Measurements from ENCODE around the gene CFAP77. TPM values are rescaled to one million over a fixed set of nuclear protein-coding genes. Genes with fewer than 3 reads are reported as not detected.

The CFAP77 gene
- total RNA-seq, 1 donor from 2014 or later = not detected

GRCh38 chr9:132590318-132591182 is 180.5 kb downstream of the CFAP77 start:
- ATAC-seq (ENCODE audit: low read depth) = no peak
- H3K4me1 Mint-ChIP-seq = peaks cover 18% of the 10 kb centered on the region
- intact Hi-C loops (cut with micrococcal nuclease) = loop anchor here (10.0 kb wide), 1 partner anchor 1926 kb away; the partner anchor contains the start of gene PRDM12
- no peak for DNase-seq
- ChIA-PET CTCF (no interaction called here), POLR2A (no interaction called here)
- peaks cover 42% of the 10 kb centered on the region for H3K27me3 Mint-ChIP-seq
- H3K9me3 Mint-ChIP-seq = no peaks in the 10 kb centered on the region
- no peak overlapping the region for H3K27ac Mint-ChIP-seq
- H3K36me3 Mint-ChIP-seq (ENCODE audit: low read depth) = peaks cover 21% of the 10 kb centered on the region
- H3K4me3 Mint-ChIP-seq = no peak overlapping the region
- TF ChIP-seq CTCF (IDR thresholded peaks at IDR 0.05) = no peak

- Mint-ChIP-seq H3K27me3 (peaks cover 35% of the 10 kb centered on the region), H3K4me3 (no peak overlapping the region), H3K36me3 (ENCODE audit: low read depth) (peaks cover 28% of the 10 kb centered on the region), H3K27ac (no peak overlapping the region), H3K9me3 (no peaks in the 10 kb centered on the region), H3K4me1 (peaks cover 13% of the 10 kb centered on the region)
- DNase-seq = no peak
- ATAC-seq (ENCODE audit: low read depth) = no peak
- CTCF ChIA-PET = no interaction called here
- intact Hi-C loops (cut with micrococcal nuclease) = loop anchor here (10.0 kb wide), 1 partner anchor 1926 kb away; the partner anchor contains the start of gene PRDM12
- TF ChIP-seq CTCF (IDR thresholded peaks at IDR 0.05) = no peak
- POLR2A ChIA-PET = no interaction called here
Observed at GRCh38 chr9:132591244-132591643, 181.2 kb downstream of the CFAP77 start.

GRCh38 chr9:132591751-132592314 is 181.8 kb downstream of the CFAP77 start:
- no peak overlapping the region for H3K27ac Mint-ChIP-seq
- H3K4me1 Mint-ChIP-seq = peaks cover 7% of the 10 kb centered on the region
- H3K27me3 Mint-ChIP-seq = peaks cover 31% of the 10 kb centered on the region
- intact Hi-C loops (cut with micrococcal nuclease) = loop anchor here (10.0 kb wide), 1 partner anchor 1927 kb away; the partner anchor contains the start of gene PRDM12
- ATAC-seq (ENCODE audit: low read depth) = no peak
- POLR2A ChIA-PET = no interaction called here
- CTCF ChIA-PET = no interaction called here
- H3K36me3 Mint-ChIP-seq (ENCODE audit: low read depth) = peaks cover 34% of the 10 kb centered on the region
- H3K4me3 Mint-ChIP-seq = no peak overlapping the region
- no peak for TF ChIP-seq CTCF (IDR thresholded peaks at IDR 0.05)
- no peak for DNase-seq
- H3K9me3 Mint-ChIP-seq = no peaks in the 10 kb centered on the region

GRCh38 chr9:132592451-132592850 is 182.4 kb downstream of the CFAP77 start:
- Mint-ChIP-seq H3K36me3 (ENCODE audit: low read depth) (peaks cover 39% of the 10 kb centered on the region), H3K4me3 (no peak overlapping the region), H3K27ac (no peak overlapping the region), H3K27me3 (peaks cover 31% of the 10 kb centered on the region), H3K4me1 (peaks cover 7% of the 10 kb centered on the region), H3K9me3 (no peaks in the 10 kb centered on the region)
- ATAC-seq (ENCODE audit: low read depth) (no peak), DNase-seq (no peak)
- ChIA-PET CTCF (no interaction called here), POLR2A (no interaction called here)
- intact Hi-C loops (cut with micrococcal nuclease) = loop anchor here (10.0 kb wide), 1 partner anchor 1928 kb away; the partner anchor contains the start of gene PRDM12
- no peak for TF ChIP-seq CTCF (IDR thresholded peaks at IDR 0.05)

GRCh38 chr9:132594412-132594811 is 184.4 kb downstream of the CFAP77 start:
- DNase-seq (no peak), ATAC-seq (ENCODE audit: low read depth) (no peak)
- H3K27me3 Mint-ChIP-seq = peaks cover 22% of the 10 kb centered on the region
- ChIA-PET POLR2A (no interaction called here), CTCF (no interaction called here)
- H3K4me1 Mint-ChIP-seq = peaks cover 3% of the 10 kb centered on the region
- intact Hi-C loops (cut with micrococcal nuclease) = loop anchor here (10.0 kb wide), 1 partner anchor 1930 kb away; the partner anchor contains the start of gene PRDM12
- H3K36me3 Mint-ChIP-seq (ENCODE audit: low read depth) = peaks cover 53% of the 10 kb centered on the region
- H3K4me3 Mint-ChIP-seq = no peak overlapping the region
- no peak overlapping the region for H3K27ac Mint-ChIP-seq
- no peaks in the 10 kb centered on the region for H3K9me3 Mint-ChIP-seq
- TF ChIP-seq CTCF (IDR thresholded peaks at IDR 0.05) = no peak
